GM12872 (cell line): ENCODE measurements around the gene URI1.

Source experiments
- CTCF ChIP-seq: IDR thresholded peaks from 3 replicates; pipeline ENCODE4 v1.5.1; 2011; ENCODE audit warnings: low read depth, mild to moderate bottlenecking, low read length, moderate library complexity; ENCODE audit not compliant: insufficient read depth

URI1 gene

DNA sequence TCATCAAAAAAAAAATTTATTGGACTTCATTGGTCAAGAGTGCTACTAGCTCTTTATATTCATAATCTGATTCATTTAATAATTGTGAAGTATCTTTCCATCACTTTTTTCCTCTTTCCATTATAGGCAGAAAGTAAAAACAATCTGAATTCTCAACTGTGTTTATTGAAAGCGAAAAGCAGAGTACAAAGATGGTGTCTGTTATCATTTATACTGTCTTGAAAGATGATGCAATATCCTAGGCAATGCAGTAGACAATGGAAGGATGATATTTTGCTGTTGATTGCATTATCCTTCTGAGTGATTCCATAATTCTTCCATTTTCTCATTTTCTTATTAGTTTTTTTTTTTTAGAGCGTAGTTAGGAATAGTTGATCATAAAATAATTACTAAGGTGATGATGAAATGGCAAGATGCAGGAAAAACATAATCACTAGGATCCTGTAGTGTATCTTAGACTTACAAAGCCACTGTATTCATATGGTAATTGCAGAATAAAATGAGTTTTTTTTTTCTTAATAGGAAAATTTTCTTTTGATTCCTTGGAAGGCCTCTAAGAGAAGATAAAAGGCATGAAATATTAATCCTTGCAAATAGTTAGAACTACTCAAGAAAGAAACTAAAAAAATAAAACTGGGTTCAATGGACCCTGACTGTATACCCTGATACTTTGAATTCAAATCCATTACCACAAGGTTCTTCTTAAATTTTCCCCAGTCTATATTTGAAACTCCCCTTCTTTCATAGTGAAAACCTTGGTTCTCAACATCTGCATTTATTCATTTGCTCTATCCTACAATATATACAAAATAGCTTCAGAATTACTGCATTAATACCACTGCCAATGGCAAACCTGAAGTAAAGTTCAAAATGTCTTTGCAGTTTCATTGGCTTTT is 11.6 kb downstream of the URI1 start:
- no peak for TF ChIP-seq CTCF

- TF ChIP-seq CTCF: no peak
Measured at GRCh38 chr19:29956855-29957254, 14.8 kb downstream of the URI1 start.

DNA sequence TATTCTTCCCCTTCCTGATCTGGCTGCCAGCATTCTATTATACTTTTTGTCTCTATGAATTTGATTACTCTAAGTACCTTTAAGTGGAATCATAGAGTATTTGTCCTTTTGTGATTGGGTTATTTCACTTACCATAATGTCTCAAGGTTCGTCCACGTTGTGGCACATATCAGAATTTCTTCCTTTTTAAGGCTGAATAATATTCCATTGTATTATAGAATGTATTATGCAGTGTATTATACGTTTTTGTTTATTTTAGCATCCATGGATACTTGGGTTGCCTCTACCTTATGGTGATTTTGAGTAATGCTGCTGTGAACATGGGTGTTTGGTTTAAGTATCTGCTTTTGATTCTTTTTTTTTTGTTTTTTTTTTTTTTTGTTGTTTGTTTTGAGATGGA is 19.3 kb downstream of the URI1 start:
- no peak for TF ChIP-seq CTCF

DNA sequence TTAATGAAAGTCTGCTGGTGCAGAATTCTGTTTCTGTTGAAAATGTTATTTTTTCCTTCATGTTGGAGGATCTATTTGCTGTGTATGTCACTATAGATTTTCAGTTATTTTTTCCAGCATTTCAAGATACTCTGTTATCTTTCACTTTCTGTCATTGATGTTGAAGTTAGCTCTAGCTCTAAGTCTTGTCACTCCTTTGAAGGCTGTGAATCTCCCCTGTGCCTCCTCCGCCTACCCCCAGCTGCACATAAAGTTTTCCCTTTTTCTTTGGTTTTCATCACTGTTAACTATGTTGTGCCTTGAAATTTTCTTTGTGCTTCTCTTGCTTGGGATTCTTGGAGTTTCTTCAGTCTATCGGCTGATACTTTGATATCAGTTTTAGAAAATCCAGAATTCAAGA is 20.8 kb downstream of the URI1 start:
- TF ChIP-seq CTCF: no peak

DNA sequence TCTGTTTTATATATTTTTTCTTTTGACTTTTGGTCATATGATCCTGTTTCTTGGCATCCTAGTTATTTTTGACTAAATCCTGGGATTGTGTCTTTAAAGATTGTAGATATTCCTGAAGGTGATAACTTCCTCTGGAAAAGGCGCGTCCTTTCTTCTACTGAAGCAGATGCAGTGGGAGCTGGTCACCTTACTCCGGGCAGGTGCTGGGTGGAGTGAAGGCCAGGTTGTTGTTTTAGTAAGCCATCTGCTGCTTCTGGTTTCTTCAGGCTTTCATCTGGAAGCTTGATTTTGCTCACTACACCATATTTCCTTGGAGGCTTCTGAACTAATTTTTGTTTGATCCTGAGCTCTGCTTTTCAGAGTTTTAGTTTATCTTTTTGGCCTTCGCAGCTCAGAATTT is 21.5 kb downstream of the URI1 start:
- no peak for TF ChIP-seq CTCF

- no peak for TF ChIP-seq CTCF
Measured at GRCh38 chr19:29964171-29964570, 22.1 kb downstream of the URI1 start.

- no peak for TF ChIP-seq CTCF
Measured at GRCh38 chr19:29965492-29965891, 23.5 kb downstream of the URI1 start.
